Fibroblast of lung (primary cell): Measurements from ENCODE around the gene ZCCHC17. TPM values are rescaled to one million over a fixed set of nuclear protein-coding genes. Genes with fewer than 3 reads are reported as not detected.

Experiments
- DNase-seq, 2 donors: peaks; one replicate each; pipeline versions ENCODE4 v3.0.0 to v3.0.0-alpha.2; 2010; ENCODE audit warnings: low read depth in 2 of 2
- H2AFZ ChIP-seq: 2 replicates; pipeline ENCODE4 v1.5.1; 2012; ENCODE audit warnings: low read length, control low read depth, inconsistent platforms
- H3K27ac ChIP-seq: 2 replicates; pipeline ENCODE4 v1.5.1; 2011; ENCODE audit warnings: low read length, control low read depth; ENCODE audit not compliant: insufficient read depth
- H3K27me3 ChIP-seq: 2 replicates; pipeline ENCODE4 v1.5.1; 2011; ENCODE audit warnings: mild to moderate bottlenecking, low read length; ENCODE audit not compliant: control insufficient read depth, insufficient read depth
- H3K36me3 ChIP-seq: 2 replicates; pipeline ENCODE4 v1.5.1; 2011; ENCODE audit warnings: low read length; ENCODE audit not compliant: control insufficient read depth, insufficient read depth
- H3K4me1 ChIP-seq: 2 replicates; pipeline ENCODE4 v1.5.1; 2011; ENCODE audit warnings: low read length; ENCODE audit not compliant: control insufficient read depth, insufficient read depth; ENCODE audit errors: extremely low read depth
- H3K4me2 ChIP-seq: 2 replicates; pipeline ENCODE4 v1.5.1; 2011; ENCODE audit warnings: low read length, control low read depth; ENCODE audit not compliant: insufficient read depth; ENCODE audit errors: extremely low read depth
- H3K4me3 ChIP-seq, 4 experiments: fragments of 200-600 bp in 1 of 4; sonication (generic) in 1 of 4; replicated peaks in 1 of 4; 2 replicates each; pipeline ENCODE4 v1.5.1; 2011 to 2016; ENCODE audit warnings: low read length in 4 of 4, low read depth in 3 of 4, mild to moderate bottlenecking in 3 of 4, control low read depth in 2 of 4, inconsistent platforms in 1 of 4, mixed read lengths in 1 of 4; ENCODE audit not compliant: insufficient read depth in 1 of 4; ENCODE audit errors: control extremely low read depth in 1 of 4
- H3K79me2 ChIP-seq: 2 replicates; pipeline ENCODE4 v1.5.1; 2012; ENCODE audit warnings: mild to moderate bottlenecking, low read length, inconsistent platforms; ENCODE audit not compliant: control insufficient read depth, insufficient read depth
- H3K9ac ChIP-seq: 2 replicates; pipeline ENCODE4 v1.5.1; 2011; ENCODE audit warnings: mild to moderate bottlenecking, low read length, control low read depth; ENCODE audit not compliant: insufficient read depth
- H3K9me3 ChIP-seq: 2 replicates; pipeline ENCODE4 v1.5.1; 2012; ENCODE audit warnings: low read depth, low read length; ENCODE audit not compliant: control insufficient read depth, insufficient read depth
- H4K20me1 ChIP-seq: 2 replicates; pipeline ENCODE4 v1.5.1; 2011; ENCODE audit warnings: low read length; ENCODE audit not compliant: control insufficient read depth, insufficient read depth; ENCODE audit errors: extremely low read depth
- CTCF ChIP-seq, 2 donors: IDR thresholded peaks in 1 of 2; conservative IDR thresholded peaks in 1 of 2; 1 replicate in 1 of 2; 2 replicates in 1 of 2; pipeline ENCODE4 v1.5.1; 2011 to 2012; ENCODE audit warnings: low read length in 2 of 2, control low read depth in 1 of 2, inconsistent platforms in 1 of 2, low read depth in 1 of 2, mild to moderate bottlenecking in 1 of 2
- EZH2 ChIP-seq: IDR thresholded peaks from 2 replicates; pipeline ENCODE4 v1.5.1; 2012; ENCODE audit warnings: low read length, control low read depth, mild to moderate bottlenecking; ENCODE audit errors: missing control alignments
- polyA plus RNA-seq, 2 donors: library from polyadenylated mRNA; depleted of rRNA in 1 of 2; stranded (reverse) in 1 of 2; unstranded in 1 of 2; fragments of >200 nt; gene quantifications; 2 replicates each; pipeline ENCODE4 v1.2.1, GENCODE V29; 2011 to 2012; ENCODE audit warnings: missing spikeins in 1 of 2
- total RNA-seq: library from RNA; depleted of rRNA; stranded (reverse); fragments of >200 nt; gene quantifications from 2 replicates; pipeline ENCODE4 v1.2.1, GENCODE V29; 2014

Gene ZCCHC17
- total and polyA plus RNA-seq, 2 donors (not counting 1 experiment from before 2014, with no cell fraction given): 34.0 to 62.3 TPM

GRCh38 chr1:31372051-31372450 is 75.2 kb downstream of the ZCCHC17 start:
- peaks cover 33% of the 10 kb centered on the region for H3K4me1 ChIP-seq
- no peaks in the 10 kb centered on the region for H4K20me1 ChIP-seq
- peak overlapping the region in 3 of 4 experiments; percentile 35 to 64 (median 48) for H3K4me3 ChIP-seq
- no peak overlapping the region for H3K9ac ChIP-seq
- H2AFZ ChIP-seq: no peak overlapping the region
- TF ChIP-seq CTCF (conservative IDR thresholded peaks at IDR 0.05 in 1 of 2, IDR thresholded peaks at IDR 0.05 in 1 of 2; ENCODE audit: low read depth in 1 of 2, low read length in 2 of 2) (no peak), EZH2 (no peak)
- no peaks in the 10 kb centered on the region for H3K36me3 ChIP-seq
- DNase-seq: no peak
- H3K4me2 ChIP-seq: peak overlapping the region; percentile 89
- no peaks in the 10 kb centered on the region for H3K79me2 ChIP-seq
- no peaks in the 10 kb centered on the region for H3K27me3 ChIP-seq
- H3K27ac ChIP-seq: no peak overlapping the region
- no peaks in the 10 kb centered on the region for H3K9me3 ChIP-seq

GRCh38 chr1:31372751-31373055 is 75.9 kb downstream of the ZCCHC17 start:
- peaks cover 35% of the 10 kb centered on the region for H3K4me1 ChIP-seq
- H2AFZ ChIP-seq: no peak overlapping the region
- TF ChIP-seq CTCF (conservative IDR thresholded peaks at IDR 0.05 in 1 of 2, IDR thresholded peaks at IDR 0.05 in 1 of 2; ENCODE audit: low read depth in 1 of 2, low read length in 2 of 2) (no peak), EZH2 (no peak)
- peak overlapping the region; percentile 89 for H3K4me2 ChIP-seq
- no peaks in the 10 kb centered on the region for H4K20me1 ChIP-seq
- H3K79me2 ChIP-seq: no peaks in the 10 kb centered on the region
- no peaks in the 10 kb centered on the region for H3K36me3 ChIP-seq
- peak overlapping the region; percentile 25 to 64 (median 42) for H3K4me3 ChIP-seq
- no peaks in the 10 kb centered on the region for H3K9me3 ChIP-seq
- no peak for DNase-seq
- no peak overlapping the region for H3K9ac ChIP-seq
- no peaks in the 10 kb centered on the region for H3K27me3 ChIP-seq
- peak overlapping the region; percentile 85 for H3K27ac ChIP-seq

GRCh38 chr1:31373056-31373896 is 76.4 kb downstream of the ZCCHC17 start, which contains the start of gene FABP3:
TSS of gene FABP3 (minus strand) at chr1:31373076. CDS start at chr1:31373014, 62 bp downstream.
- Histone ChIP-seq H3K9me3 (no peaks in the 10 kb centered on the region), H3K4me1 (peaks cover 37% of the 10 kb centered on the region), H3K4me3 (peak within 1 kb of the TSS; percentile 25 to 64 (median 42)), H3K79me2 (no peaks in the 10 kb centered on the region), H3K9ac (peak within 1 kb of the TSS; percentile 40), H2AFZ (peak within 1 kb of the TSS; percentile 53), H3K36me3 (no peaks in the 10 kb centered on the region), H3K4me2 (peak within 1 kb of the TSS; percentile 89), H4K20me1 (no peaks in the 10 kb centered on the region), H3K27me3 (no peaks in the 10 kb centered on the region), H3K27ac (peak within 1 kb of the TSS; percentile 85)
- peak; percentile 59 to 78 for DNase-seq
- TF ChIP-seq EZH2 (no peak), CTCF (conservative IDR thresholded peaks at IDR 0.05 in 1 of 2, IDR thresholded peaks at IDR 0.05 in 1 of 2; ENCODE audit: low read depth in 1 of 2, low read length in 2 of 2) (no peak)
